NOMO-1 (cell line): Measurements from ENCODE around the gene EMC9.

Source experiments
- DNase-seq, 2 experiments: peaks; one replicate each; lab custom pipeline; 2025; ENCODE audit not compliant: unreplicated experiment in 2 of 2; lab: John Stamatoyannopoulos, UW

The EMC9 gene

DNA sequence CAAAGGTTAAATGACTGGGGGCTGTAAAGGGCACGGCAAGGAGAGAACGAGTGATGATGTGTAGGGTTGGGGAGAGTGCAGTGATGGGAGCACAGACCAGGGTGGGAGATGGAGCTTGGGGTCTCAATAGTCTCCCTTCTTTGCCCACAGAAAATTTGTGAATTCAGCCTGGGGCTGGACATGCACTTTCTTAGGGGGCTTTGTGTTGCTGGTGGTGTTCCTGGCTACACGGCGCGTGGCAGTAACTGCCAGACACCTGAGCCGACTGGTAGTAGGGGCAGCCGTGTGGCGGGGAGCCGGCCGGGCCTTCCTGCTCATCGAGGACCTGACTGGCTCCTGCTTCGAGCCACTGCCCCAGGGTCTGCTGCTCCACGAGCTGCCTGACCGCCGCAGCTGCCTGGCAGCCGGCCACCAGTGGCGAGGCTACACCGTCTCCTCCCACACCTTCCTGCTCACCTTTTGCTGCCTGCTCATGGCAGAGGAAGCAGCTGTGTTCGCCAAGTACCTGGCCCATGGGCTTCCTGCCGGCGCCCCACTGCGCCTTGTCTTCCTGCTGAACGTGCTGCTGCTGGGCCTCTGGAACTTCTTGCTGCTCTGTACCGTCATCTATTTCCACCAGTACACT lies 9.2 kb downstream of the EMC9 start:
- DNase-seq, result no peak

DNA sequence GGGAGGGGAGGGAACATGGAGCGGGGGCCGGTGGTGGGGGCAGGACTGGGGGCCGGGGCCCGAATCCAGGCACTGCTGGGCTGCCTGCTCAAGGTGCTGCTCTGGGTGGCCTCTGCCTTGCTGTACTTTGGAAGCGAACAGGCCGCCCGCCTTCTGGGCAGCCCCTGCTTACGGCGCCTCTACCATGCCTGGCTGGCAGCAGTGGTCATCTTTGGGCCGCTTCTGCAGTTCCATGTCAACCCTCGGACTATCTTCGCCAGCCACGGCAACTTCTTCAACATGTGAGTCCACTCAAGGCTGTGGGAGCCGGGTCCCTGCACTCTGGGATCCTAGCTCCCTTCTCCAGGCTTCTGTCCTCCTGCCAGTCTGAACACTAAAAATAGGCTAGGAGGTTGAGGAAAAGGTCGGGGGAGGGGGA lies 9.8 kb downstream of the EMC9 start:
- no peak for DNase-seq

DNA sequence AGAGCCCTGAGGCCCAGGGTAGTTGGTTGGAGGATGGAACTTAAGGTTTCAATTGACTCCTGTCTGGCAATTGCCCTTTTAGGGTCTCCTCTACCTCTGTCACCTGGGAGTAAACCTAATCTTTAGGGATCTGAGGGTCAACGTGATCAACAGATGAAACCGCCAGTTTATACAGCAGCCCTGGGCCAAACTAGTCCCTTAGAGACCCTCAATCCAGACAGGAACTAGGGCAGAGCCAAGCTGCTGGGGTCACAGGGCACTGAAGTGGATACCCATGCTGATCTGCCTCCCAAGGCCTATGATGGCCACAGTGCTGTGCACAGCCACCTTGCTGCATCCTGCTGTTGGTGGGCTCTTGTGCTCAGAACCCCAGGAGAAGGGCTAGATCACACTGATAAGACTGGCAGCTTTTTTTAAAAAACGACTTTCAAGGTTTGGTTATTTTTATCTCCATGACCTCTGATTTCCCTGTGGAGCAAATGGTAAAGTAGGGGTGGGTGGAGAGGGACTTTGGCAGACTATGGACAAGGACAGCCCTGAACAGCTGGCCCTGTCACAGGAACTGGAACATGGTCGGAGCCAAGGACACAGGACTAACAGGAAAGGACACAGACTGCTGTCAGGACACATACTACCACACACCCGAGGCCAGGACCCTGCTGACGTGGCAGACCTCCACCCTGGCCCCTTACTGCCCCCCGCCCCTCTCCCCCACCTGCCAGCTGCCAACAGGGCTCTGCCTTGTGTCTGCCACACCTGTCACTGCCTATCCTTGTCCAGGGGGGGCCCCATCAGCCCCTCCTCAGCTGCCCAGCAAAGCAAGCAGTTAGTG lies 10.5 kb downstream of the EMC9 start:
- DNase-seq, result no peak

- peak; percentile 22 to 75 for DNase-seq
Measured at GRCh38 chr14:24130380-24130716, 11.0 kb downstream of the EMC9 start, which contains the start of gene FITM1. Gene FITM1 (plus strand): TSS chr14:24130659. CDS start chr14:24131564, 905 bp downstream.

DNA sequence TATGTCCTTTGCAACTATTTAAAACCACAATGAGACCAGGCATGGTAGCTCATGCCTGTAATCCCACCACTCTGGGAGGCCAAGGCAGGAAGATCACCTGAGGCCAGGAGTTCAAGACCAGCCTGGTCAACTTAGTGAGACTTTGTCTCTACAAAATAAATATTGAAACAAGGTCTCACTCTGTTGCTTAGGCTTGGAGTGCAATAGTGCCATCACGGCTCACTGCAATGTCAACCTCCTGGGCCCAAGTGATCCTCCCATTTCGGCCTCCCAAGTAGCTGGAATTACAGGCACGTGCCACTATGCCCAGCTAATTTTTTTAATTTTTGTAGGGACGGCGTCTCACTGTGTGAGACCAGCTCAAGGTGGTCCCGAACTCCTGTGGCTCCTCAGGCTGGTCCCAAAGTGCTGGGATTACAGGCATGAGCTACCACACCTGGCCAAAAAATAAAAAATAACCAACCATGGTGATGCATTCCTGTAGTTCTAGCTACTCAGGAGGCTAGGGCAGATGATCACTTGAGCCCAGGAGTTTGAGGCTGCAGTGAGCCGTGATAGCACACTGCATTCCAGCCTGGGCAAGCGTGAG lies 11.9 kb downstream of the EMC9 start:
- no peak for DNase-seq

DNA sequence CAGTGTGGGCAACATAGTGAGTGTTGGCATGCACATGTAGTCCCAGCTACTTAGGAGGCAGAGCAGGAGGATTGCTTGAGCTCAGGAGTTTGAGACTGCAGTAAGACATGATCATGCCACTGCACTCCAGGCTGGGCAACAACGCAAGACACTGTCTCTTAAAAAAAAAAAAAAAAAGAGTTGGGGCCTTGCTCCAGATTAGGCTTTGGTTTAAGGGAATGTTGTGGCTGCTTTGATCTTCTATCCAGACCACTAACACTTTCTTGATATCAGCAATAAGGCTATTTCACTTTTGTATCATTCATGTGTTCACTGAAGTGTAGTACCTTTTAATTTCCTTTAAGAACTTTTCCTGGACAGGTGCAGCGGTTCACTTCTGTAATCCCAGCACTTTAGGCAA lies 13.7 kb downstream of the EMC9 start:
- DNase-seq, result no peak

- no peak for DNase-seq
Measured at GRCh38 chr14:24126939-24127338, 14.5 kb downstream of the EMC9 start.

DNA sequence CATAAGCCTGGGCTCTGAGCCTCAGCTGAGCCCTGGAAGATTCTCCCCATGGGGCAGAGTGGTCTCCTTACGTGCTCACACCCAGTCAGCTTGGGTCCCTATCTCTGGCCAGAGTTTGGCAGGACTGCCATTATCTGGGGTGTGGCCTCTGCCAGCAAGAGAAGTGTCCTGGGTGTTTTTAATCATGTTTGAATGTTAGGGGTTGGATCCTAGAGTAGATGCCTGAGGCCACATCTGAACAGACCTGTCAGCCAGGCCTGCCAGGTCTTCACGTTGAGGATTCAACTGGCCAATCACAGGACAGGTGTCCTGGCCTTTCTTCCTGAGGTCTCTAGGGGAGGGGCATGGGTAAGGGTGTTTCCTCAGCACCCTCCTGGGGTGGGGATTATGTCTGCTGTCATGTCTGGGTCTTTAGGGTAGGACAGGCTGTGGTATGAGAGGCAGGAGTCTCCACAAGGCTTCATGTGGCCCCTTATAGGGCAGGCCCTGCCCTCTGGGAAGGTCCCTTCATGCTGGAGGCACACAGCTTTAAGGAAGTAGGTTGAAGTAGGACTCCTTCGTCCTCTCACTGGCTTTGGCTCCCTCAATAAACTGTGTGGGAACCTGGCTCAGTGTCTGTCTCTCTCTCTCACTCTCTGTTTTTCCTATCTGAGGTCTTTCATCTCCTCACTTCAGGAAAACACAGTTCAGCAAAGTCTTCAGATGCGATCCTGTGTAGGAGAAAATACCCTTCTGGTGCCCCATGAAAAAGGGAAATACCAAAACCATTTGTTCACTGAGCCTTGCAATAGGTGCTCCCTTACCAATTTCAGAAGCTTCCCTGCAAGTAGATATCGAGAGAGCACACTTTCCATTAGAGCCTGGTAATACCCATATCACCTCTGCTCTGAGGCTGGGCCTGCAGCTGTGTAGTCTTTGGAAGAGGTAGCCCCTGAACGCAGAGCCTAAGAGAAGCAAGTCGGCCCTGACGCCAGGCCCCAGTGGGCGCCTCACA lies 17.7 kb downstream of the EMC9 start:
- no peak for DNase-seq

- DNase-seq, result no peak
Measured at GRCh38 chr14:24122898-24123297, 18.5 kb downstream of the EMC9 start.

GRCh38 chr14:24122416-24122815 lies 19.0 kb downstream of the EMC9 start:
- DNase-seq, result no peak

- DNase-seq, result no peak
Measured at GRCh38 chr14:24121210-24121609, 20.2 kb downstream of the EMC9 start.

- no peak for DNase-seq
Measured at GRCh38 chr14:24119691-24120090, 21.7 kb downstream of the EMC9 start.

DNA sequence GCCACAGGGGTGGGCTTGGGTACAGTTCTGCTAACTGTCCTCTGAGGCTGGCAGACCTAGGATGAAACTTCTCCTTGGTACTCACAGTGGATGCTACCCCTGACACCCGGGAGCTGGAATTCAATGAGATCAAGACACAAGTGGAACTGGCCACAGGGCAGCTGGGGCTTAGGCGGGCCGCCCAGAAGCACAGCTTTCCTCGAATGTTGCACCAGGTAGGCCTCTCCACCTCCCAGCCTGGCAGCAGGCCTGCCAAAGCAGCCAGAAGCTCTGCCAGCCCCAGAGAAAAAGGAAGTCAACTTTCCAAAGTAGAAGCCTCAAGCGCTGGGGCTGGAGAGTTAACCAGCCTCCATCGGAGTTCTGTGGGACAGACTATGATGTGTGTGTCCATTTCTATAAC lies 24.2 kb downstream of the EMC9 start:
- DNase-seq, result no peak

DNA sequence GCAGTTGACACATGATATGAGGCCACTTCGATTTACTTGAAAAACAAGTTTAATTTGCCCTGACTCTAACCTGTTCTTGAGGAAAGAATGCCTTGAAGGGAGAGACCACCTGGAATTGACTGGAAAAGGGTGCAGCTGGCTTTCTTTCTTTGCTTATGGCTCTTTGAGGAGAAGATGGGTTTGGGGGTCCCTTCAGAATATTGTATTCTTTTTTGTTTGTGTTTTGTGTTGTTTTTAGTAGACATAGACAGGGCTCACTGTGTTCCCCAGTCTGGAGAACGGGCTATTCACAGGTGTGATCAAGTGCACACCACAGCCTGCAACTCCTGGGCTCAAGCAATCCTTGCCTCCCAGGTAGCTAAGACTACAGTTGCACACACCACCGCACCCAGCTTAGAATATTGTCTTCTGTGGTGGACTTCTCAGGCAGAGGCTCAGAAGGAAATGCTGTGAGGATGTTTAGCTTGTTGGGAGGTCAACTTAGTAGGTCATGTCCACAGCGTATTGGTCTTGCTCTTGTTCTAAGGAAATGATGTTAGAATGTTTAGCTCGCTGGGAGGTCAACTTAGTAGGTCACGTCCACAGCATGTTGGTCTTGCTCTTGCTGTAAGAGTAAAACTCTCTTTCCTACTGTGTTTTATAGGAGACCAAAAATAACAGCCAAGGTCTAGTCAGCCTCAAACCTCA lies 25.1 kb downstream of the EMC9 start:
- no peak for DNase-seq

DNA sequence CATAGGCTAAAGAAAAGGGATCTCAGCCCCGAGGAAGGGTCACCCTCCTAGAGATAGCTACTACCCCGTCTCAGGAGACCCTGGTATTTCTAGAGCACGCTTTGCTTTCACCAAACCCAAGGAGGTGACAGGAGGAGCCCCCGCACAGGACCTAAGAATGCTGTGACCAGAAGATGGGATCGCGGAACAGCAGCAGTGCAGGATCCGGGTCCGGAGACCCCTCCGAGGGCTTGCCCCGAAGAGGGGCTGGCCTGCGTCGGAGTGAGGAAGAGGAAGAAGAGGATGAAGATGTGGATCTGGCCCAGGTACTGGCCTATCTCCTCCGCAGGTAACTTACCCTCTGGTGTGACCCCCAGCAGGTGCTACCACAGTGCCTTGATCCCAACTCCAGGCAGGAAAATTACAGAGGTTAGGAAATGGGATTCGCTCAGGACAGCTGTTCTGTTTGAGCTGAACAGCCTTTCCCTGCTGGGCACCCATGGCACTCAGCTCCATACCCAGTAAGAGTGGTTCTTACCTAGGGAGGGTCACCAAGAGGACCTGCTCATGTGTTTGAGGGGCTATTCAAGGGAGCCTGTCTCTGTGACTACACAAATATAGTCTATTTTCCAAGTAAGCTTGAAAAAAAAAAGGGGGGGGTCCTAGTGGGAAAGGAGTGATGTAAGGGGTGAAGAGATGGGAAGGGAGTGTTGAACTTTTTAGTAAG lies 25.8 kb downstream of the EMC9 start:
- no peak for DNase-seq

- DNase-seq, result peak; percentile 99 to 100
Measured at GRCh38 chr14:24114532-24115421, 26.6 kb downstream of the EMC9 start, which contains the start of the genes DCAF11 and NRL. Gene DCAF11 (plus strand): TSS chr14:24114777. CDS start chr14:24115595, 818 bp downstream. Gene NRL (minus strand): TSS chr14:24114949. CDS start chr14:24082848, 32,101 bp downstream.

DNA sequence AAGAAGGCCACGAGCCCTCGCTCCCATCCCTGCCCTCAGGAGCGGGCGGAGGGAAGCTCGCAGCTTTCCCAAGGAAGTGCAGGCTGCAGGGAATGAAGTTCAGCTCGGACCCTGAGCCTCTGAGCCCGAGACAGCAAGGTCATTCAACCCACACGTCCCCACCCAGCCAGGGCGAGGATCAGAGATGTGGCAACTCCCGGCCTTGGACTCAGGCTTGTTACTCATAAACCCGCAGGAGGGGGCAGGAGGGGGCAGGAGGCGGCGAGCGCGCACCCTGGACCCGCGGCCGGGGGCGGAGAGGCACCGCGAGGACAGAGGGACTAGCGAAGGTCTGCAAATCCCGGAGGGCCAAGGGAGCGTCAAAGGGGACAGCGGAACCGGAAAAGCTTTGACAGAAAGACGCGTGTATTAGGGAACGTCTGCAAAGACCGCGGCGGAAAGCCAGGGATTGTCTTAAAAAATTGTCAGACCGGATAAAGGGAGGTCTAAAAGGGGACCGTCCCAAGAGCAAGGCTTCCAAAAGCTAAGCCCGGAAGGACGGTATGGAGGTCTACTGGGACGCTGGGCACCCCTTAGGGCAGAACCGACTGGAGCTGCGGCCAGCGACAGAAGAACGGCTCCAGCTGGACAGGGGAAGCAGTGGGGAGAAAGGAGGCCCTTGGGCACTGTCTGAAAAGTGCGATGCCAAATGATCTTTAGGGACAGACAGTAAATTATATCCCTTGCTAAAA lies 27.4 kb downstream of the EMC9 start:
- peak; percentile 88 to 91 for DNase-seq

- DNase-seq, result no peak
Measured at GRCh38 chr14:24113379-24113800, 28.0 kb downstream of the EMC9 start.
